BLaER1 treated with 17β-estradiol and CSF1 and Interleukin-3, amounts not matched to agents 10 nM and 100 nM (cell line): ENCODE results near the gene ARX.

ENCODE experiments used
- H3K27ac ChIP-seq, 11 experiments: shearing (Covaris generic); formaldehyde crosslinking; 2 replicates each; pipeline ENCODE4 v1.8.1; 2022
- H3K27me3 ChIP-seq, 11 experiments: shearing (Covaris generic); formaldehyde crosslinking; 2 replicates each; pipeline ENCODE4 v1.8.1; 2022
- H3K36me3 ChIP-seq, 11 experiments: shearing (Covaris generic); formaldehyde crosslinking; 2 replicates each; pipeline ENCODE4 v1.8.1; 2022
- H3K4me1 ChIP-seq, 10 experiments: shearing (Covaris generic); formaldehyde crosslinking; 2 replicates each; pipeline ENCODE4 v1.8.1; 2022
- H3K4me2 ChIP-seq, 11 experiments: shearing (Covaris generic); formaldehyde crosslinking; 2 replicates each; pipeline ENCODE4 v1.8.1; 2022
- H3K4me3 ChIP-seq, 10 experiments: shearing (Covaris generic); formaldehyde crosslinking; 2 replicates each; pipeline ENCODE4 v1.8.1; 2022
- H3K9ac ChIP-seq, 11 experiments: shearing (Covaris generic); formaldehyde crosslinking; 2 replicates each; pipeline ENCODE4 v1.8.1; 2022
- H3K9me3 ChIP-seq, 11 experiments: shearing (Covaris generic); formaldehyde crosslinking; replicated peaks in 1 of 11; 2 replicates each; pipeline ENCODE4 v1.8.1; 2022
- H4K20me1 ChIP-seq, 11 experiments: shearing (Covaris generic); formaldehyde crosslinking; 2 replicates each; pipeline ENCODE4 v1.8.1; 2022
- Cebpa-rat ChIP-seq, 11 experiments: shearing (Covaris generic); IDR thresholded peaks; 2 replicates each; pipeline ENCODE4 v1.8.1; 2022

The ARX gene

DNA sequence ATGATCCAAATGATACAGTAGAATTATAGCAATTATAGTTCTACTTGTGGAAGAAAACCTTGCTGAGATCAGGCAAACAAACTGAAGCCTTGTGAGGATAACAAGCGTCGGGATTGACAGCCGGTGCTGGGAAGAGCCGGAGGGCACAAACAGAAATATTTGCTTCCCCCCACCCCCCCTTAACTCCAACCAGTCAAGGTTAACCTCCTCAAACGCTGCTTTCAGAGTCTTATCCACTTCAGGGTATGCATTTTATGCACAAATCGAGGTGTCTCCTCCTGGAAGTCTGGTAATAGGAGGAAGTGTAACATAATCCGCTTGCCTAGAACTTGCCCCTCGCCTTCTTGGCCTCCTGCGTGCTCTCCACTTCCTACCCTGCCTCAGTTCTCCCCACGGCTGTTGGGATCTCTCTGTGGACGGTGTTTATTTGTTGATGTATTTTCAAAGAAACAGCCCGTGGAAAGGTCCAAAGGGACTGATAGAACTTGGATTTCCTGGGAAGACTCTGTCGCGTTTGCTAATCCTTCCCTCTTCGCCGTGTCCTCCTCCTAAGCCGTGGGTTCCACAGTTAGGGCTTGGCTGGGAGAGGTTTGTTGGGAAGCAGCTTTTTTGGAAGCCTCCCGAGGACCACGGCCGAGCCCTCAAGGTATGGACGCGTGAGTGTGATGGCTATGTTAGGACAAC, 4.1 kb upstream of the ARX start:
- Histone ChIP-seq H3K36me3 (no peaks in the 10 kb centered on the region), H3K4me1 (no peaks in the 10 kb centered on the region), H3K27ac (no peak overlapping the region), H4K20me1 (peaks cover 0 to 78% (median 45%) of the 10 kb centered on the region in 11 experiments; a peak in 15 of 22 replicates), H3K4me2 (no peak overlapping the region), H3K4me3 (no peak overlapping the region), H3K27me3 (peaks cover 100% of the 10 kb centered on the region in 11 experiments), H3K9ac (no peak overlapping the region), H3K9me3 (peaks cover 22 to 46% (median 36%) of the 10 kb centered on the region in 11 experiments; a peak in 21 of 22 replicates)
- no peak for TF ChIP-seq Cebpa-rat (IDR thresholded peaks at IDR 0.05)

DNA sequence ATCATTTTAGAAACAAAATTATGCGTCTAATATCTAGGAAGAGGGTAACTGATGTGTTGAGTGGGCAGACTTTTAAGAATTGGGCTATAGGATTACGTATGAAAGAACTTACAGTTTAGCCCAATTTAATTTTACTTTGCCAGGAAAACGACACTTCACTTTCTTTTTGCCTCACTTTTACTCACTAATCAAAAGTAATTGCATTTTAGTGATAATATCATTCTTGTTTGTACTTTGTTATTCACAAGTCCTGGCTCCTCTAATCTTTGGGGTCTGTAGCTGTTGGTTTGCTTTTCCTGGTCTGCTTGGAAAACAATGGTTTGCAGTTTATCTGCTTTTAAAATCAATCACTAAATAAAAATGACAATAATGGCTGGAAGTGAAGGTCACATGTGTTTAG, 2.9 kb upstream of the ARX start:
- no peak overlapping the region for H3K4me2 ChIP-seq
- no peak for TF ChIP-seq Cebpa-rat (IDR thresholded peaks at IDR 0.05)
- peaks cover 100% of the 10 kb centered on the region in 11 experiments for H3K27me3 ChIP-seq

DNA sequence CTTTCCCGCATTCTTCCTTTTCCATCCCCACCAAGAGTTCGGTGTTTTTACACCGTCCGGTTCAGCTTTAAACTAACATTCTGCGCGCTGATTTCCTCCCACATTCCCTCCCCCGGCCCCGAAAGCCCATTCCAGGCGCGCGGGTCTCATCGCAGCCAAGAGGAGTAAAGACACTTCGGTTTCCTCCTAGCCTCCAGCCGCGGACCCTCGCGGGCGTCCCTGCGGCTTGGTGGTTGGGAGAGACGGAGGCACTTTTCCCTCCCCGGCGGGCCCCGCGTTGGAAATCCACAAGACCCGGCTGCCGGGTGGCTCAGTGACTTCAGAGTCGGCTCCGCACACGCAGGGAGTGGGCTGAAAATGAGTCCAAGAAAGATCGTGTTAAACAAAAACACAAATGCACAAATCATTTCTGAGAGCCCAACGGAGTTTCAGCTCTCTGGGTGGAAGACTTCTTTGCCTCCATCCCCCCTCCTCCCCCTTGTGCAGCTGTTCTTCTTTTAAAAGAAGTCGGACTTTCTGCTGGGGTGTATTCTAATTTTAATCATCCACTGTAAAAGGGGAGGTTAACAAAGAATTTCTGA, 2.0 kb upstream of the ARX start:
- Histone ChIP-seq H3K9ac (no peak overlapping the region), H3K4me3 (no peak overlapping the region), H3K27me3 (peaks cover 100% of the 10 kb centered on the region in 11 experiments), H3K9me3 (peaks cover 19 to 42% (median 35%) of the 10 kb centered on the region in 11 experiments; a peak in 21 of 22 replicates), H3K27ac (no peak overlapping the region), H4K20me1 (peaks cover 0 to 84% (median 59%) of the 10 kb centered on the region in 11 experiments; a peak in 16 of 22 replicates), H3K4me2 (0 out of 22 replicates have a peak overlapping the region, but pooled peaks of 1 of the 11 experiments have one; percentile 27), H3K36me3 (no peaks in the 10 kb centered on the region), H3K4me1 (peaks cover 0 to 7% (median 5%) of the 10 kb centered on the region in 10 experiments; a peak in 8 of 20 replicates)
- no peak for TF ChIP-seq Cebpa-rat (IDR thresholded peaks at IDR 0.05)

More for the DNA sequence above, 2.9 kb upstream of the ARX start:
- H3K27ac ChIP-seq, result no peak overlapping the region
- H3K4me3 ChIP-seq, result no peak overlapping the region
- peaks cover 0 to 81% (median 54%) of the 10 kb centered on the region in 11 experiments; a peak in 16 of 22 replicates for H4K20me1 ChIP-seq
- peaks cover 22 to 46% (median 36%) of the 10 kb centered on the region in 11 experiments; a peak in 21 of 22 replicates for H3K9me3 ChIP-seq
- no peaks in the 10 kb centered on the region for H3K4me1 ChIP-seq
- H3K9ac ChIP-seq, result no peak overlapping the region
- no peaks in the 10 kb centered on the region for H3K36me3 ChIP-seq

GRCh38 chrX:25016938-25017598, 1.3 kb upstream of the ARX start:
- Histone ChIP-seq H3K4me1 (peaks cover 0 to 14% (median 9%) of the 10 kb centered on the region in 10 experiments; a peak in 14 of 20 replicates), H3K36me3 (no peaks in the 10 kb centered on the region), H4K20me1 (peaks cover 0 to 87% (median 62%) of the 10 kb centered on the region in 11 experiments; a peak in 16 of 22 replicates), H3K27me3 (peaks cover 100% of the 10 kb centered on the region in 11 experiments), H3K4me3 (no peak overlapping the region), H3K9me3 (peaks cover 16 to 38% (median 32%) of the 10 kb centered on the region in 11 experiments; a peak in 21 of 22 replicates), H3K27ac (no peak overlapping the region), H3K9ac (no peak overlapping the region), H3K4me2 (no peak overlapping the region)
- no peak for TF ChIP-seq Cebpa-rat (IDR thresholded peaks at IDR 0.05)

DNA sequence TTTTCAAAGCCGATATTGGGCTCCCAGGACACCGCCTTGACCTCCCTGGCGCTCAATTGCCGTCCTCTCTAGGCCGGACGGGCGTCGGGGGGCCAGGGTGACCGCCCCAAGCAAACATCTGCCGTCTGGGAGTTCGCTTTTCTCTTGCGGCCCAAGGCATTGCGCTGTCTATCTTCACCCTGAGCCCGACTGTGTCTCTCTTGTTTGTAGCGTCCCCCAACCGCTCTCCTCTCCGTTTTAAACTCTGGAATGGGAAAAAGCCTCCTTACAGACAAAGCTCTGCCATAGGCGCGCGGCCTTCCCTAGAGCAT, 551 bp upstream of the ARX start:
- Histone ChIP-seq H3K36me3 (no peaks in the 10 kb centered on the region), H3K4me3 (no peak overlapping the region), H3K4me2 (no peak overlapping the region), H3K27ac (no peak overlapping the region), H4K20me1 (peaks cover 0 to 95% (median 70%) of the 10 kb centered on the region in 11 experiments; a peak in 16 of 22 replicates), H3K27me3 (peaks cover 100% of the 10 kb centered on the region in 11 experiments), H3K9ac (no peak overlapping the region), H3K9me3 (peaks cover 16 to 33% (median 27%) of the 10 kb centered on the region in 11 experiments; a peak in 21 of 22 replicates), H3K4me1 (peaks cover 0 to 17% (median 13%) of the 10 kb centered on the region in 10 experiments; a peak in 14 of 20 replicates)
- TF ChIP-seq Cebpa-rat (IDR thresholded peaks at IDR 0.05), result no peak

- Histone ChIP-seq H3K27me3 (peaks cover 100% of the 10 kb centered on the region in 11 experiments), H3K4me2 (no peak overlapping the region), H3K9me3 (peaks cover 10 to 20% (median 17%) of the 10 kb centered on the region in 11 experiments; a peak in 20 of 22 replicates), H3K9ac (no peak overlapping the region), H3K27ac (no peak overlapping the region), H3K4me1 (peaks cover 0 to 17% (median 13%) of the 10 kb centered on the region in 10 experiments; a peak in 14 of 20 replicates), H4K20me1 (peaks cover 0 to 96% (median 77%) of the 10 kb centered on the region in 11 experiments; a peak in 16 of 22 replicates), H3K4me3 (no peak overlapping the region), H3K36me3 (no peaks in the 10 kb centered on the region)
- no peak for TF ChIP-seq Cebpa-rat (IDR thresholded peaks at IDR 0.05)
Observed at GRCh38 chrX:25014366-25014838, 1.4 kb downstream of the ARX start.

DNA sequence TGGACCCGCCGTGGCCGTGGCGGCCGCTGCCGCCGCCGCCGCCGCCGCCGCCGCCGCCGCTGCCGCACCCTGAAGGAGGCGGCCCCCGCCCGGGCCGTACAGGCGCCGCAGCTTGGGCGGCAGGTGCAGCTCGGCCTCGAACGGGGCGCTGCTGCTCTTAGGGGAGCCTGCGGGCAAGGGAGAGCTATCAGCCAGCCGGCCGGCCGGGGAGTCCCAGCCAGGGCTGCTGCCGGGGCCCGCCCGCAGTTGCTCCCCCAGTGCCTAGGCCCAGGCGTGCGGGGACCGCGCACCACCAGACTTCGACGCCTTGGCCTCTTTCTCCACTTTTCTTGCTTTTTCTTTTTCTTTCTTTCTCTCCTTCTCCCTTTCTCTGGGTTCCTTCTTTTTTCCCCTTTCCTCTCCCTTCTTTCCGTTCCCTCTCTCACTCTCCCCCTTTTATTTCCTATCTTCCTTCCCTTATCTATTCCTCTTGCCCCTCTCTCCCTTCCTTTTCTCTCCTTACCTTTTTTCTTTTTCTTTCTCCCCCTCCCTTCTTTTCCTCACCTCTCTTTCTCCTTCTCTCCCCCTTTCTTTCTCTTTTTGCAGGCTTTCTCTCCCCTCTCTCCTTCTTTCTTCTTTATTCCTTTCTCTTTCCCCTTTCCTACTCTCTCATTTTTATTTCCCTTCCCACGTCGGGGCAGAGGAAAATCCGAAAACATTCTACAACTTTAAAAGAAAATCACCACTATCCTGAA, 2.0 kb downstream of the ARX start:
- Histone ChIP-seq H3K9ac (no peak overlapping the region), H4K20me1 (peaks cover 0 to 96% (median 79%) of the 10 kb centered on the region in 11 experiments; a peak in 16 of 22 replicates), H3K4me1 (peaks cover 0 to 17% (median 13%) of the 10 kb centered on the region in 10 experiments; a peak in 14 of 20 replicates), H3K9me3 (peaks cover 10 to 20% (median 17%) of the 10 kb centered on the region in 11 experiments; a peak in 20 of 22 replicates), H3K27ac (no peak overlapping the region), H3K4me3 (peak overlapping the region in 6 of 10 experiments; percentile 48 to 58 (median 52); a peak in 13 of 20 replicates), H3K27me3 (peaks cover 100% of the 10 kb centered on the region in 11 experiments), H3K36me3 (no peaks in the 10 kb centered on the region), H3K4me2 (peak overlapping the region; percentile 50 to 86 (median 74); a peak in 20 of 22 replicates)
- no peak for TF ChIP-seq Cebpa-rat (IDR thresholded peaks at IDR 0.05)
